WERI-Rb-1 (cell line): ENCODE data around the gene HLA-DRB1.

ENCODE experiments used
- DNase-seq: peaks from one replicate; pipeline ENCODE4 v3.0.0-alpha.2; 2020
- H3K27ac ChIP-seq: fragments of 250-450 bp; sonication (Bioruptor Pico); 2 replicates; pipeline ENCODE4 v1.5.1; 2020; ENCODE audit warnings: mild to moderate bottlenecking, moderate library complexity
- H3K27me3 ChIP-seq: fragments of 250-450 bp; sonication (Bioruptor Pico); 2 replicates; pipeline ENCODE4 v1.5.1; 2021; ENCODE audit warnings: mild to moderate bottlenecking, low read depth, moderate library complexity; ENCODE audit not compliant: insufficient read depth, severe bottlenecking
- H3K36me3 ChIP-seq: fragments of 250-450 bp; sonication (Bioruptor Pico); 2 replicates; pipeline ENCODE4 v1.5.1; 2020; ENCODE audit warnings: mild to moderate bottlenecking, moderate library complexity
- H3K4me3 ChIP-seq: 2 replicates; pipeline ENCODE4 v1.5.1; 2011; ENCODE audit warnings: low read depth, mild to moderate bottlenecking, control low read depth, low read length
- H3K9me3 ChIP-seq: fragments of 250-450 bp; sonication (Bioruptor Pico); 2 replicates; pipeline ENCODE4 v1.5.1; 2021; ENCODE audit warnings: mild to moderate bottlenecking, moderate library complexity; ENCODE audit not compliant: severe bottlenecking
- CTCF ChIP-seq: IDR thresholded peaks from 2 replicates; pipeline ENCODE4 v1.5.1; 2011; ENCODE audit warnings: low read depth, mild to moderate bottlenecking, control low read depth, inconsistent platforms, low read length

Gene HLA-DRB1

DNA sequence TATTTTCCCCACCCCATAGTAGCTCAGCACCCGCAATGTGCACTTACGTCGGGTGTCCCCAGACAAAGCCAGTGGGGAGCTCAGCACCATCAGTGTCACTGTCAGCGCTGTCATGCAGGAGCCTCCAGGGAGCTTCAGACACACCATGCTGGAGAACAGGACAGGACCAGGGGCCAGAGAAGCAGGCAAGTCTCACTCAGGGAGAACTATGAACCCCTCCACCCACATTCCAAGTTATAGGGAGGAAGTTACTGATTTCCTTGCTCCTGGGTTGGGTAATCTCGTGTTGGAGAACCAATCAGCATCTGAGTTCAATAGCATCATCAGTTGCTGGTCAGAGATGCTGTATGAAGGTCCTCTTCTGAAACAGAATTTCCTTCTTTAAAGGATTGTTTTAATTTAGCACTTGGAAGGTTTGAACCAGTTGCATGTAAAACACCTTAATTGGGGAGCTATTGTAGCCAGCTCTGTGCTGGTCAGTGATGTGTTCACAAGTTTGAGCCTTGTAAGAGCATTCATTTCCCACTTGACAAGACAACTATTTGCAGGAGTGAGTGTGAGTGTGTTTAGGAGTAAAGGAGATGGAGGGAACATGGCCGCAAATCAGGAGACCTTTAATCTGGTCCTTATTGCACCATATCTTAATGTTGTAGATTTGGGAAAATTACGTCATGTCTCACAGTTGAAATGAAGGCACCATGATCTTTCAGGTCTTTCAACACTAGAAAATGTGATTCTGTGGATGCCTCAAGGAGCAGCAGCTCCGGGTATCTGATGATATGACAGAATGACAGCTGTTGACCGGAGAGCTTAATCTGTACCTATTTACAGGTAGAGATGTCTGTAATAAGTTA is at the start of gene HLA-DRB1:
TSS of gene HLA-DRB1 (minus strand) at position 253 of the 854 bp plus-strand sequence. CDS start at position 147, 106 bp downstream.
- no peaks in the 10 kb centered on the region for H3K9me3 ChIP-seq
- no peaks in the 10 kb centered on the region for H3K36me3 ChIP-seq
- TF ChIP-seq CTCF = no peak
- H3K4me3 ChIP-seq = no peak within 1 kb of the TSS
- DNase-seq = no peak
- H3K27me3 ChIP-seq = peaks cover 12% of the 10 kb centered on the region
- H3K27ac ChIP-seq = no peak within 1 kb of the TSS

GRCh38 chr6:32638532-32639219 is 49.0 kb upstream of the HLA-DRB1 start:
- H3K9me3 ChIP-seq = no peaks in the 10 kb centered on the region
- peaks cover 87% of the 10 kb centered on the region for H3K27me3 ChIP-seq
- no peaks in the 10 kb centered on the region for H3K36me3 ChIP-seq
- TF ChIP-seq CTCF = no peak
- no peak overlapping the region for H3K27ac ChIP-seq
- H3K4me3 ChIP-seq = no peak overlapping the region
- DNase-seq = no peak

DNA sequence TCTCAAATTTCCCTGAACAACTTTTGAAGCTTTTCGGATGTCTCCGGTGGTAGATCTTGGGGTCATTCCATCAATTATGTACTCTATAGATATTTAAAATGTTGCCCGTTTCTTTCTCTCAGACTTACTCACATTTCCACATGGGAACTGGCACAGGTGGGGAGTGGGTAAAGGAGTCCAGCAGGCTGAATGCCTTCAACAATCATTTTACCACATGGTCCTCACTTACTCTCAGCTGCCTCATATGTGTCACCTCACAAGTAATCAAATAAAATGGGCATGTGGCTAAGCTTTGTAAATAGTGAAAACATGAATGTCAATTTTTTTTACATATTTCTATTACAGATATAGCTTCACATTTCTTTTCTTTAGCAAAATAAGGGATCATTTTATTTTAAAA is 48.2 kb upstream of the HLA-DRB1 start:
- no peak overlapping the region for H3K27ac ChIP-seq
- no peaks in the 10 kb centered on the region for H3K9me3 ChIP-seq
- H3K36me3 ChIP-seq = no peaks in the 10 kb centered on the region
- peaks cover 92% of the 10 kb centered on the region for H3K27me3 ChIP-seq
- no peak overlapping the region for H3K4me3 ChIP-seq
- DNase-seq = no peak
- TF ChIP-seq CTCF = no peak

DNA sequence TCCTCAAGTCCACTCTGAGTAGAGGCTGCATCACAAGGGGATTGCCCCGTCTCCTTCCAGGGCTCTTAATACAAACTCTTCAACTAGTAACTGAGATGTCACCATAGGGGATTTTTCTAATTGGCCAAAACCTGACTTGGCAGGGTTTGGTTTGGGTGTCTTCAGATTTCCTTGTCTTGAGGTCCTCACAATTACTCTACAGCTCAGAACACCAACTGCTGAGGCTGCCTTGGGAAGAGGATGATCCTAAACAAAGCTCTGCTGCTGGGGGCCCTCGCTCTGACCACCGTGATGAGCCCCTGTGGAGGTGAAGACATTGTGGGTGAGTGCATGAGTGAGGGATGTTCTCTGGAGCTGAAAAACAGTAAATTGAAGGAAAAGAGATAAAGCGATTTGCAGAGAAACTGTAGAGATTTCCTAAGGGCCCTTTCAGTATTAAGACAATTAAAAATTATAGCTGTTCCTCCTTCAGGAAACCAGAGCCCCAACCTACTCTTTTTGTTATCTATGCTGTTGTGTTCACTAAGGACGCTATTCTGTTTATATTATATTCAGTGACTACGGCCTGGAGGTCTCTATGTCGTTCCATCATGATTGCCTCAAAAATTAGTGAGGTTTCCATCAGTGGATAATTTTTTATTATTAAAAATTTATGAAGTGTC is 47.7 kb upstream of the HLA-DRB1 start, which contains the start of gene HLA-DQA1:
TSS of gene HLA-DQA1 (plus strand) at position 188 of the 662 bp plus-strand sequence. CDS start at position 241, 53 bp downstream.
- Histone ChIP-seq H3K27ac (no peak within 1 kb of the TSS), H3K27me3 (peaks cover 91% of the 10 kb centered on the region)
- no peak for DNase-seq

More for the DNA sequence above, 47.7 kb upstream of the HLA-DRB1 start, which contains the start of gene HLA-DQA1:
- TF ChIP-seq CTCF = no peak
- H3K9me3 ChIP-seq = no peaks in the 10 kb centered on the region
- no peak within 1 kb of the TSS for H3K4me3 ChIP-seq
- H3K36me3 ChIP-seq = no peaks in the 10 kb centered on the region
